Epithelial cell of esophagus (primary cell): ENCODE data around the gene PGAM5.

Experiments
- DNase-seq: peaks from one replicate; pipeline ENCODE4 v3.0.0; 2010; ENCODE audit warnings: low read depth
- H3K4me3 ChIP-seq: 2 replicates; pipeline ENCODE4 v1.5.1; 2011; ENCODE audit warnings: mild to moderate bottlenecking, low read length, control low read depth
- CTCF ChIP-seq: IDR thresholded peaks from 2 replicates; pipeline ENCODE4 v1.5.1; 2011; ENCODE audit warnings: low read depth, mild to moderate bottlenecking, low read length, control low read depth, inconsistent platforms; ENCODE audit not compliant: insufficient read depth; ENCODE audit errors: missing control alignments

Gene PGAM5

GRCh38 chr12:132720606-132721345, 10.1 kb downstream of the PGAM5 start:
- H3K4me3 ChIP-seq: no peak overlapping the region
- DNase-seq: no peak
- no peak for TF ChIP-seq CTCF

- no peak overlapping the region for H3K4me3 ChIP-seq
- DNase-seq: no peak
- TF ChIP-seq CTCF: no peak
These were observed 12.5 kb downstream of the PGAM5 start for GRCh38 chr12:132723015-132723763.

- no peak for DNase-seq
- H3K4me3 ChIP-seq: no peak overlapping the region
- TF ChIP-seq CTCF: no peak
These were observed 13.1 kb downstream of the PGAM5 start for GRCh38 chr12:132723764-132724140.

GRCh38 chr12:132724506-132725241, 14.0 kb downstream of the PGAM5 start:
- no peak for DNase-seq
- no peak overlapping the region for H3K4me3 ChIP-seq
- TF ChIP-seq CTCF: no peak

- TF ChIP-seq CTCF: no peak
- DNase-seq: no peak
- H3K4me3 ChIP-seq: no peak overlapping the region
These were observed 15.7 kb downstream of the PGAM5 start for GRCh38 chr12:132726386-132726785.

- no peak for TF ChIP-seq CTCF
- DNase-seq: no peak
These were observed 16.6 kb downstream of the PGAM5 start for GRCh38 chr12:132727091-132727794.

More at GRCh38 chr12:132727091-132727794, 16.6 kb downstream of the PGAM5 start:
- no peak overlapping the region for H3K4me3 ChIP-seq
